Measurements from ENCODE around the gene SHC4. TPM values are rescaled to one million over a fixed set of nuclear protein-coding genes. Genes with fewer than 3 reads are reported as not detected.

Gene SHC4
- total and polyA plus RNA-seq, 2 experiments from 2014 or later: 0.43 to 0.45 TPM

GRCh38 chr15:48845123-48845522 is 118.6 kb downstream of the SHC4 start:
- 63 to 66% methylated on average over 1 of the region's 1 CpG for WGBS, 2 experiments (ENCODE audit: low coverage in 1 of 2, low lambda C conversion rate in 2 of 2, missing lambda C conversion rate in 2 of 2)
- Histone ChIP-seq H3K36me3 (ENCODE audit: low read depth) (no peaks in the 10 kb centered on the region), H4K20me1 (ENCODE audit: insufficient read depth) (no peaks in the 10 kb centered on the region), H3K27ac (no peak overlapping the region), H3K4me3 (no peak overlapping the region), H3K79me2 (ENCODE audit: insufficient read depth) (no peaks in the 10 kb centered on the region), H3K27me3 (replicated peaks; ENCODE audit: insufficient read depth) (no peaks in the 10 kb centered on the region), H2AFZ (no peak overlapping the region), H3K4me1 (ENCODE audit: insufficient read depth) (no peaks in the 10 kb centered on the region), H3F3A (ENCODE audit: insufficient read depth) (no peaks in the 10 kb centered on the region), H3K9me2 (ENCODE audit: insufficient read depth) (no peaks in the 10 kb centered on the region), H3K9ac (no peak overlapping the region), H3K9me3 (ENCODE audit: low read depth) (no peaks in the 10 kb centered on the region), H3K4me2 (ENCODE audit: unreplicated experiment) (no peak overlapping the region)
- TF ChIP-seq EZH2 (IDR thresholded peaks at IDR 0.05; ENCODE audit: insufficient read depth, poor library complexity, severe bottlenecking): no peak
- no peak for TF ChIP-seq EZH2phosphoT487 (IDR thresholded peaks at IDR 0.05; ENCODE audit: insufficient read depth, low read depth)
- in situ Hi-C loops (cut with MboI): no loop called here
- DNase-seq: no peak

- Histone ChIP-seq H3K9me3 (ENCODE audit: low read depth) (no peaks in the 10 kb centered on the region), H4K20me1 (ENCODE audit: insufficient read depth) (no peaks in the 10 kb centered on the region), H3K4me1 (ENCODE audit: insufficient read depth) (no peaks in the 10 kb centered on the region), H3K9ac (no peak overlapping the region), H3K27me3 (replicated peaks; ENCODE audit: insufficient read depth) (no peaks in the 10 kb centered on the region), H3K36me3 (ENCODE audit: low read depth) (no peaks in the 10 kb centered on the region), H3K9me2 (ENCODE audit: insufficient read depth) (no peaks in the 10 kb centered on the region), H2AFZ (no peak overlapping the region), H3K27ac (no peak overlapping the region), H3F3A (ENCODE audit: insufficient read depth) (no peaks in the 10 kb centered on the region), H3K4me3 (no peak overlapping the region), H3K79me2 (ENCODE audit: insufficient read depth) (no peaks in the 10 kb centered on the region), H3K4me2 (ENCODE audit: unreplicated experiment) (no peak overlapping the region)
- no peak for TF ChIP-seq EZH2 (IDR thresholded peaks at IDR 0.05; ENCODE audit: insufficient read depth, poor library complexity, severe bottlenecking)
- no peak for TF ChIP-seq EZH2phosphoT487 (IDR thresholded peaks at IDR 0.05; ENCODE audit: insufficient read depth, low read depth)
- no peak for DNase-seq
- WGBS, 2 experiments (ENCODE audit: low coverage in 1 of 2, low lambda C conversion rate in 2 of 2, missing lambda C conversion rate in 2 of 2): 84 to 86% methylated on average over 6 of the region's 6 CpGs
- in situ Hi-C loops (cut with MboI): no loop called here
Measured at GRCh38 chr15:48842501-48842900, 121.2 kb downstream of the SHC4 start.

GRCh38 chr15:48834756-48835155 is 129.0 kb downstream of the SHC4 start:
- no peaks in the 10 kb centered on the region for H3K9me3 ChIP-seq (ENCODE audit: low read depth)
- no peaks in the 10 kb centered on the region for H3K4me1 ChIP-seq (ENCODE audit: insufficient read depth)
- no peaks in the 10 kb centered on the region for H3K9me2 ChIP-seq (ENCODE audit: insufficient read depth)
- no peak overlapping the region for H3K4me2 ChIP-seq (ENCODE audit: unreplicated experiment)
- no peak for TF ChIP-seq EZH2phosphoT487 (IDR thresholded peaks at IDR 0.05; ENCODE audit: insufficient read depth, low read depth)
- no peak for TF ChIP-seq EZH2 (IDR thresholded peaks at IDR 0.05; ENCODE audit: insufficient read depth, poor library complexity, severe bottlenecking)
- no peaks in the 10 kb centered on the region for H3F3A ChIP-seq (ENCODE audit: insufficient read depth)
- WGBS, 2 experiments (ENCODE audit: low coverage in 1 of 2, low lambda C conversion rate in 2 of 2, missing lambda C conversion rate in 2 of 2): 76 to 83% methylated on average over 5 of the region's 5 CpGs
- no peak overlapping the region for H3K27ac ChIP-seq
- no peaks in the 10 kb centered on the region for H3K36me3 ChIP-seq (ENCODE audit: low read depth)
- no peaks in the 10 kb centered on the region for H3K79me2 ChIP-seq (ENCODE audit: insufficient read depth)
- no peaks in the 10 kb centered on the region for H4K20me1 ChIP-seq (ENCODE audit: insufficient read depth)
- no peak for DNase-seq
- no peaks in the 10 kb centered on the region for H3K27me3 ChIP-seq (replicated peaks; ENCODE audit: insufficient read depth)
- no peak overlapping the region for H2AFZ ChIP-seq
- H3K9ac ChIP-seq: no peak overlapping the region
- no peak overlapping the region for H3K4me3 ChIP-seq
- in situ Hi-C loops (cut with MboI): no loop called here

- Histone ChIP-seq H3K4me2 (ENCODE audit: unreplicated experiment) (no peak overlapping the region), H3K27me3 (replicated peaks; ENCODE audit: insufficient read depth) (no peaks in the 10 kb centered on the region), H3K9me3 (ENCODE audit: low read depth) (no peaks in the 10 kb centered on the region), H3K4me1 (ENCODE audit: insufficient read depth) (no peaks in the 10 kb centered on the region), H4K20me1 (ENCODE audit: insufficient read depth) (no peaks in the 10 kb centered on the region), H3K36me3 (ENCODE audit: low read depth) (no peaks in the 10 kb centered on the region), H3F3A (ENCODE audit: insufficient read depth) (no peaks in the 10 kb centered on the region), H3K79me2 (ENCODE audit: insufficient read depth) (no peaks in the 10 kb centered on the region), H3K27ac (no peak overlapping the region), H3K9me2 (ENCODE audit: insufficient read depth) (no peaks in the 10 kb centered on the region), H3K4me3 (no peak overlapping the region), H2AFZ (no peak overlapping the region), H3K9ac (no peak overlapping the region)
- in situ Hi-C loops (cut with MboI): no loop called here
- DNase-seq: no peak
- TF ChIP-seq EZH2 (IDR thresholded peaks at IDR 0.05; ENCODE audit: insufficient read depth, poor library complexity, severe bottlenecking) (no peak), EZH2phosphoT487 (IDR thresholded peaks at IDR 0.05; ENCODE audit: insufficient read depth, low read depth) (no peak)
Measured at GRCh38 chr15:48833526-48834239, 130.0 kb downstream of the SHC4 start.

GRCh38 chr15:48832648-48833047 is 131.1 kb downstream of the SHC4 start:
- no peak overlapping the region for H2AFZ ChIP-seq

More at GRCh38 chr15:48832648-48833047, 131.1 kb downstream of the SHC4 start:
- Histone ChIP-seq H3K4me2 (ENCODE audit: unreplicated experiment) (no peak overlapping the region), H3K27ac (no peak overlapping the region), H3K9ac (no peak overlapping the region), H3K4me3 (no peak overlapping the region), H4K20me1 (ENCODE audit: insufficient read depth) (no peaks in the 10 kb centered on the region), H3K27me3 (replicated peaks; ENCODE audit: insufficient read depth) (no peaks in the 10 kb centered on the region), H3F3A (ENCODE audit: insufficient read depth) (no peaks in the 10 kb centered on the region), H3K4me1 (ENCODE audit: insufficient read depth) (no peaks in the 10 kb centered on the region), H3K79me2 (ENCODE audit: insufficient read depth) (no peaks in the 10 kb centered on the region), H3K9me2 (ENCODE audit: insufficient read depth) (no peaks in the 10 kb centered on the region), H3K9me3 (ENCODE audit: low read depth) (no peaks in the 10 kb centered on the region), H3K36me3 (ENCODE audit: low read depth) (no peaks in the 10 kb centered on the region)
- TF ChIP-seq EZH2phosphoT487 (IDR thresholded peaks at IDR 0.05; ENCODE audit: insufficient read depth, low read depth): no peak
- TF ChIP-seq EZH2 (IDR thresholded peaks at IDR 0.05; ENCODE audit: insufficient read depth, poor library complexity, severe bottlenecking): no peak
- DNase-seq: no peak
- in situ Hi-C loops (cut with MboI): no loop called here

Data from GM23248 (cell line).